Fibroblast of lung (primary cell): ENCODE data around the gene MRPS27. TPM values are rescaled to one million over a fixed set of nuclear protein-coding genes. Genes with fewer than 3 reads are reported as not detected.

Experiments
- DNase-seq, 2 donors: peaks; one replicate each; pipeline versions ENCODE4 v3.0.0 to v3.0.0-alpha.2; 2010; ENCODE audit warnings: low read depth in 2 of 2
- H2AFZ ChIP-seq: 2 replicates; pipeline ENCODE4 v1.5.1; 2012; ENCODE audit warnings: low read length, control low read depth, inconsistent platforms
- H3K27ac ChIP-seq: 2 replicates; pipeline ENCODE4 v1.5.1; 2011; ENCODE audit warnings: low read length, control low read depth; ENCODE audit not compliant: insufficient read depth
- H3K27me3 ChIP-seq: 2 replicates; pipeline ENCODE4 v1.5.1; 2011; ENCODE audit warnings: mild to moderate bottlenecking, low read length; ENCODE audit not compliant: control insufficient read depth, insufficient read depth
- H3K36me3 ChIP-seq: 2 replicates; pipeline ENCODE4 v1.5.1; 2011; ENCODE audit warnings: low read length; ENCODE audit not compliant: control insufficient read depth, insufficient read depth
- H3K4me1 ChIP-seq: 2 replicates; pipeline ENCODE4 v1.5.1; 2011; ENCODE audit warnings: low read length; ENCODE audit not compliant: control insufficient read depth, insufficient read depth; ENCODE audit errors: extremely low read depth
- H3K4me2 ChIP-seq: 2 replicates; pipeline ENCODE4 v1.5.1; 2011; ENCODE audit warnings: low read length, control low read depth; ENCODE audit not compliant: insufficient read depth; ENCODE audit errors: extremely low read depth
- H3K4me3 ChIP-seq, 4 experiments: fragments of 200-600 bp in 1 of 4; sonication (generic) in 1 of 4; replicated peaks in 1 of 4; 2 replicates each; pipeline ENCODE4 v1.5.1; 2011 to 2016; ENCODE audit warnings: low read length in 4 of 4, low read depth in 3 of 4, mild to moderate bottlenecking in 3 of 4, control low read depth in 2 of 4, inconsistent platforms in 1 of 4, mixed read lengths in 1 of 4; ENCODE audit not compliant: insufficient read depth in 1 of 4; ENCODE audit errors: control extremely low read depth in 1 of 4
- H3K79me2 ChIP-seq: 2 replicates; pipeline ENCODE4 v1.5.1; 2012; ENCODE audit warnings: mild to moderate bottlenecking, low read length, inconsistent platforms; ENCODE audit not compliant: control insufficient read depth, insufficient read depth
- H3K9ac ChIP-seq: 2 replicates; pipeline ENCODE4 v1.5.1; 2011; ENCODE audit warnings: mild to moderate bottlenecking, low read length, control low read depth; ENCODE audit not compliant: insufficient read depth
- H3K9me3 ChIP-seq: 2 replicates; pipeline ENCODE4 v1.5.1; 2012; ENCODE audit warnings: low read depth, low read length; ENCODE audit not compliant: control insufficient read depth, insufficient read depth
- H4K20me1 ChIP-seq: 2 replicates; pipeline ENCODE4 v1.5.1; 2011; ENCODE audit warnings: low read length; ENCODE audit not compliant: control insufficient read depth, insufficient read depth; ENCODE audit errors: extremely low read depth
- CTCF ChIP-seq, 2 donors: IDR thresholded peaks in 1 of 2; conservative IDR thresholded peaks in 1 of 2; 1 replicate in 1 of 2; 2 replicates in 1 of 2; pipeline ENCODE4 v1.5.1; 2011 to 2012; ENCODE audit warnings: low read length in 2 of 2, control low read depth in 1 of 2, inconsistent platforms in 1 of 2, low read depth in 1 of 2, mild to moderate bottlenecking in 1 of 2
- EZH2 ChIP-seq: IDR thresholded peaks from 2 replicates; pipeline ENCODE4 v1.5.1; 2012; ENCODE audit warnings: low read length, control low read depth, mild to moderate bottlenecking; ENCODE audit errors: missing control alignments
- polyA plus RNA-seq, 2 donors: library from polyadenylated mRNA; depleted of rRNA in 1 of 2; stranded (reverse) in 1 of 2; unstranded in 1 of 2; fragments of >200 nt; gene quantifications; 2 replicates each; pipeline ENCODE4 v1.2.1, GENCODE V29; 2011 to 2012; ENCODE audit warnings: missing spikeins in 1 of 2
- total RNA-seq: library from RNA; depleted of rRNA; stranded (reverse); fragments of >200 nt; gene quantifications from 2 replicates; pipeline ENCODE4 v1.2.1, GENCODE V29; 2014

MRPS27 gene
- total and polyA plus RNA-seq, 2 donors (not counting 1 experiment from before 2014, with no cell fraction given), result 67.2 to 86.5 TPM

GRCh38 chr5:72241346-72242003 is 78.6 kb downstream of the MRPS27 start:
- DNase-seq, result no peak
- no peak overlapping the region for H3K9ac ChIP-seq
- no peak overlapping the region for H2AFZ ChIP-seq
- H4K20me1 ChIP-seq, result no peaks in the 10 kb centered on the region
- H3K27me3 ChIP-seq, result no peaks in the 10 kb centered on the region
- no peaks in the 10 kb centered on the region for H3K9me3 ChIP-seq
- H3K4me3 ChIP-seq, result no peak overlapping the region
- no peaks in the 10 kb centered on the region for H3K36me3 ChIP-seq
- TF ChIP-seq CTCF (conservative IDR thresholded peaks at IDR 0.05 in 1 of 2, IDR thresholded peaks at IDR 0.05 in 1 of 2; ENCODE audit: low read depth in 1 of 2, low read length in 2 of 2) (no peak), EZH2 (no peak)
- H3K4me2 ChIP-seq, result no peak overlapping the region
- H3K27ac ChIP-seq, result no peak overlapping the region
- peaks cover 6% of the 10 kb centered on the region for H3K4me1 ChIP-seq
- peaks cover 2% of the 10 kb centered on the region for H3K79me2 ChIP-seq

GRCh38 chr5:72238712-72239445 is 81.2 kb downstream of the MRPS27 start:
- TF ChIP-seq EZH2, result no peak
- no peak for TF ChIP-seq CTCF (conservative IDR thresholded peaks at IDR 0.05 in 1 of 2, IDR thresholded peaks at IDR 0.05 in 1 of 2; ENCODE audit: low read depth in 1 of 2, low read length in 2 of 2)
- Histone ChIP-seq H3K4me2 (no peak overlapping the region), H3K9me3 (no peaks in the 10 kb centered on the region), H3K27ac (no peak overlapping the region), H2AFZ (no peak overlapping the region), H3K27me3 (no peaks in the 10 kb centered on the region), H3K79me2 (peaks cover 2% of the 10 kb centered on the region), H3K4me3 (no peak overlapping the region), H3K4me1 (no peaks in the 10 kb centered on the region), H3K36me3 (no peaks in the 10 kb centered on the region), H4K20me1 (no peaks in the 10 kb centered on the region), H3K9ac (no peak overlapping the region)
- DNase-seq, result no peak

- no peaks in the 10 kb centered on the region for H3K27me3 ChIP-seq
Observed at GRCh38 chr5:72237879-72238278, 82.2 kb downstream of the MRPS27 start.

More at GRCh38 chr5:72237879-72238278, 82.2 kb downstream of the MRPS27 start:
- Histone ChIP-seq H3K4me2 (no peak overlapping the region), H2AFZ (no peak overlapping the region), H3K36me3 (no peaks in the 10 kb centered on the region), H3K79me2 (no peaks in the 10 kb centered on the region), H3K4me3 (no peak overlapping the region), H3K9me3 (no peaks in the 10 kb centered on the region), H3K27ac (no peak overlapping the region), H3K9ac (no peak overlapping the region), H4K20me1 (no peaks in the 10 kb centered on the region), H3K4me1 (no peaks in the 10 kb centered on the region)
- DNase-seq, result no peak
- no peak for TF ChIP-seq CTCF (conservative IDR thresholded peaks at IDR 0.05 in 1 of 2, IDR thresholded peaks at IDR 0.05 in 1 of 2; ENCODE audit: low read depth in 1 of 2, low read length in 2 of 2)
- no peak for TF ChIP-seq EZH2
